ENCODE measurements around the gene HSD17B7. TPM values are rescaled to one million over a fixed set of nuclear protein-coding genes. Genes with fewer than 3 reads are reported as not detected.

HSD17B7 gene
- total and polyA plus RNA-seq, 2 of the 8 experiments (the other 6 are each of a cell fraction or from before 2014, with no cell fraction given), result 31.0 to 37.8 TPM

- POLR2A ChIA-PET (ENCODE audit: partially characterized antibody), result no interaction called here
- no peak overlapping the region for H3K18ac ChIP-seq (ENCODE audit: extremely low read depth, low read length)
- H3K79me1 ChIP-seq (ENCODE audit: low read depth, low read length), result no peaks in the 10 kb centered on the region
- H3K79me2 ChIP-seq (ENCODE audit: control insufficient read depth in 1 of 2, insufficient read depth in 2 of 2, low read length in 2 of 2), result no peaks in the 10 kb centered on the region
- H2BK5ac ChIP-seq (ENCODE audit: low read depth, low read length), result no peak overlapping the region
- no peaks in the 10 kb centered on the region for H4K20me1 ChIP-seq (replicated peaks in 1 of 2; ENCODE audit: control insufficient read depth in 1 of 2, insufficient read depth in 2 of 2, low read length in 2 of 2)
- no peak overlapping the region for H3K4me2 ChIP-seq (ENCODE audit: insufficient read depth in 1 of 2, low read depth in 2 of 2, low read length in 2 of 2)
- H2BK15ac ChIP-seq (ENCODE audit: low read length), result no peak overlapping the region
- no peaks in the 10 kb centered on the region for H3K36me3 ChIP-seq (ENCODE audit: control insufficient read depth in 2 of 4, insufficient read depth in 4 of 4, low read length in 3 of 4)
- H3K4me1 ChIP-seq (replicated peaks in 1 of 4; ENCODE audit: control insufficient read depth in 3 of 4, insufficient read depth in 4 of 4, low read length in 3 of 4), result peaks cover 0 to 2% (median 0%) of the 10 kb centered on the region in 4 experiments; a peak in 2 of 7 replicates
- WGBS, 2 experiments (ENCODE audit: extremely low coverage in 1 of 2, insufficient coverage in 1 of 2, insufficient read length in 1 of 2, insufficient replicate concordance in 2 of 2, low coverage in 1 of 2, low lambda C conversion rate in 2 of 2, missing lambda C conversion rate in 1 of 2), result 86% methylated on average over 4 of the region's 4 CpGs; no CpG with 5 or more reads in 1 of the 2 experiments
- H3K4me3 ChIP-seq (ENCODE audit: extremely low read depth in 1 of 4, insufficient read depth in 2 of 4, low read depth in 3 of 4, low read length in 4 of 4), result no peak overlapping the region
- H4K5ac ChIP-seq (ENCODE audit: insufficient read length, low read depth, low read length), result no peak overlapping the region
- no peak for FAIRE-seq
- no peak overlapping the region for H2BK120ac ChIP-seq (replicated peaks; ENCODE audit: low read depth, low read length)
- no peak overlapping the region for H3K56ac ChIP-seq (replicated peaks; ENCODE audit: insufficient read length, low read depth, low read length)
- TF ChIP-seq JUND (IDR thresholded peaks at IDR 0.05; ENCODE audit: low read length) (no peak), YY1 (IDR thresholded peaks at IDR 0.05; ENCODE audit: low read depth, low read length) (no peak), BCL11A (IDR thresholded peaks at IDR 0.05; ENCODE audit: low read depth in 2 of 2, low read length in 2 of 2) (no peak), CREB1 (IDR thresholded peaks at IDR 0.05) (no peak)
- no peak overlapping the region for H4K8ac ChIP-seq (ENCODE audit: extremely low read depth, insufficient read depth, low read length)
- H2BK12ac ChIP-seq (ENCODE audit: low read depth, low read length), result no peak overlapping the region
- H3K14ac ChIP-seq (ENCODE audit: insufficient read length), result no peak overlapping the region
- CTCF ChIA-PET (ENCODE audit: partially characterized antibody), result interaction anchor here (0.9 to 2.3 kb wide), 2 partner anchors 19 to 159 kb away, joined by 4 to 8 read pairs; no protein-coding TSS in a partner anchor
- H3K9me3 ChIP-seq (ENCODE audit: insufficient read depth in 2 of 2, low read depth in 1 of 2, low read length in 1 of 2), result no peaks in the 10 kb centered on the region
- no peak overlapping the region for H2AK5ac ChIP-seq (ENCODE audit: low read depth, low read length)
- H3K4ac ChIP-seq (replicated peaks; ENCODE audit: insufficient read length, low read depth, low read length), result no peak overlapping the region
- no peak overlapping the region for H3K23ac ChIP-seq (ENCODE audit: insufficient read length)
- H4K91ac ChIP-seq (replicated peaks; ENCODE audit: insufficient read length, low read length), result no peak overlapping the region
- no peaks in the 10 kb centered on the region for H3K27me3 ChIP-seq (replicated peaks in 1 of 4; ENCODE audit: control insufficient read depth in 3 of 4, extremely low read depth in 1 of 4, insufficient read depth in 3 of 4, low read length in 3 of 4)
- H3K9ac ChIP-seq (replicated peaks in 1 of 4; ENCODE audit: extremely low read depth in 1 of 4, low read depth in 3 of 4, low read length in 3 of 4), result no peak overlapping the region
- no peak overlapping the region for H2AFZ ChIP-seq (ENCODE audit: low read length)
- no peaks in the 10 kb centered on the region for H3K23me2 ChIP-seq (ENCODE audit: low read depth, low read length)
- no peak overlapping the region for H3K27ac ChIP-seq (ENCODE audit: low read depth, low read length)
- no peak overlapping the region for H2BK20ac ChIP-seq (ENCODE audit: low read length)
- no peak for DNase-seq (ENCODE audit: low read depth in 1 of 2, low spot score in 2 of 2)
These were observed 17.8 kb upstream of the HSD17B7 start for GRCh38 chr1:162772571-162773154.
